H9 (cell line): ENCODE results near the gene FLT1. TPM values are rescaled to one million over a fixed set of nuclear protein-coding genes. Genes with fewer than 3 reads are reported as not detected.

Experiments used
- DNase-seq: peaks from one replicate; pipeline ENCODE4 v3.0.0-alpha.2; 2017
- H2AFZ ChIP-seq: one replicate; pipeline ENCODE4 v1.6.1; 2013; ENCODE audit warnings: mild to moderate bottlenecking, low read length, control low read depth, moderate library complexity
- H2AK5ac ChIP-seq: 2 replicates; pipeline ENCODE4 v1.6.1; 2013; ENCODE audit warnings: low read length, control low read depth, mixed read lengths; ENCODE audit not compliant: insufficient read length
- H2BK120ac ChIP-seq: one replicate; pipeline ENCODE4 v1.6.1; 2013; ENCODE audit warnings: low read depth, mild to moderate bottlenecking, low read length, control low read depth, inconsistent platforms; ENCODE audit not compliant: poor library complexity, severe bottlenecking
- H2BK12ac ChIP-seq: 2 replicates; pipeline ENCODE4 v1.6.1; 2013; ENCODE audit warnings: low read length, control low read depth, mixed read lengths, low read depth; ENCODE audit not compliant: insufficient read length
- H2BK15ac ChIP-seq: 2 replicates; pipeline ENCODE4 v1.6.1; 2013; ENCODE audit warnings: low read depth, low read length, control low read depth
- H2BK20ac ChIP-seq: one replicate; pipeline ENCODE4 v1.6.1; 2013; ENCODE audit warnings: low read depth, mild to moderate bottlenecking, low read length, control low read depth, inconsistent platforms; ENCODE audit not compliant: poor library complexity, severe bottlenecking
- H2BK5ac ChIP-seq: 2 replicates; pipeline ENCODE4 v1.6.1; 2013; ENCODE audit warnings: low read length, control low read depth, mixed read lengths; ENCODE audit not compliant: insufficient read length
- H3K14ac ChIP-seq: 2 replicates; pipeline ENCODE4 v1.6.1; 2013; ENCODE audit warnings: low read length, control low read depth; ENCODE audit not compliant: insufficient read depth
- H3K18ac ChIP-seq: 2 replicates; pipeline ENCODE4 v1.6.1; 2013; ENCODE audit warnings: low read depth, mild to moderate bottlenecking, mixed read lengths, low read length, control low read depth; ENCODE audit not compliant: insufficient read length
- H3K23ac ChIP-seq: 2 replicates; pipeline ENCODE4 v1.6.1; 2013; ENCODE audit warnings: low read length, control low read depth, mixed read lengths, low read depth; ENCODE audit not compliant: insufficient read length
- H3K23me2 ChIP-seq: 2 replicates; pipeline ENCODE4 v1.6.1; 2013; ENCODE audit warnings: low read depth, mild to moderate bottlenecking, mixed read lengths, low read length, control low read depth; ENCODE audit not compliant: insufficient read length, poor library complexity, severe bottlenecking
- H3K27ac ChIP-seq: 2 replicates; pipeline ENCODE4 v1.5.1; 2013; ENCODE audit warnings: low read length, control low read depth, mixed read lengths, low read depth; ENCODE audit not compliant: insufficient read length
- H3K27me3 ChIP-seq: 2 replicates; pipeline ENCODE4 v1.6.1; 2013; ENCODE audit warnings: low read length, control low read depth, inconsistent platforms; ENCODE audit not compliant: insufficient read depth
- H3K4ac ChIP-seq: 2 replicates; pipeline ENCODE4 v1.6.1; 2013; ENCODE audit warnings: low read depth, mild to moderate bottlenecking, control low read depth, inconsistent platforms, low read length, moderate library complexity
- H3K4me1 ChIP-seq: 2 replicates; pipeline ENCODE4 v1.6.1; 2013; ENCODE audit warnings: low read length, control low read depth, inconsistent platforms; ENCODE audit not compliant: insufficient read depth
- H3K4me2 ChIP-seq: 2 replicates; pipeline ENCODE4 v1.6.1; 2013; ENCODE audit warnings: low read length, control low read depth, mixed read lengths; ENCODE audit not compliant: insufficient read length, insufficient read depth
- H3K56ac ChIP-seq: 2 replicates; pipeline ENCODE4 v1.6.1; 2013; ENCODE audit warnings: low read depth, mild to moderate bottlenecking, mixed read lengths, low read length, control low read depth; ENCODE audit not compliant: insufficient read length
- H3K79me1 ChIP-seq: 2 replicates; pipeline ENCODE4 v1.6.1; 2013; ENCODE audit warnings: low read depth, mild to moderate bottlenecking, moderate library complexity, low read length, control low read depth, inconsistent platforms; ENCODE audit not compliant: insufficient read depth, poor library complexity, severe bottlenecking
- H3K79me2 ChIP-seq: 2 replicates; pipeline ENCODE4 v1.6.1; 2013; ENCODE audit warnings: low read length, control low read depth, inconsistent platforms; ENCODE audit not compliant: insufficient read depth
- H3K9ac ChIP-seq: 2 replicates; pipeline ENCODE4 v1.6.1; 2013; ENCODE audit warnings: low read length, control low read depth, mixed read lengths; ENCODE audit not compliant: insufficient read length; ENCODE audit errors: extremely low read depth
- H3K9me3 ChIP-seq: one replicate; pipeline ENCODE4 v1.6.1; 2013; ENCODE audit warnings: low read depth, low read length, inconsistent platforms; ENCODE audit not compliant: control insufficient read depth
- H3T11ph ChIP-seq: one replicate; pipeline ENCODE4 v1.6.1; 2013; ENCODE audit warnings: mild to moderate bottlenecking, low read length, control low read depth, inconsistent platforms
- H4K20me1 ChIP-seq: one replicate; pipeline ENCODE4 v1.6.1; 2013; ENCODE audit not compliant: control insufficient read depth, insufficient read length, insufficient read depth
- H4K5ac ChIP-seq: 2 replicates; pipeline ENCODE4 v1.6.1; 2013; ENCODE audit warnings: low read depth, mild to moderate bottlenecking, mixed read lengths, low read length, control low read depth; ENCODE audit not compliant: insufficient read length
- H4K8ac ChIP-seq: replicated peaks from 2 replicates; pipeline ENCODE4 v1.6.1; 2013; ENCODE audit warnings: low read length, control low read depth, mixed read lengths, low read depth; ENCODE audit not compliant: insufficient read length
- H4K91ac ChIP-seq: 2 replicates; pipeline ENCODE4 v1.6.1; 2013; ENCODE audit warnings: low read depth, mild to moderate bottlenecking, moderate library complexity, mixed read lengths, low read length, control low read depth; ENCODE audit not compliant: insufficient read length
- H3K27ac Mint-ChIP-seq, 3 experiments: 2 replicates in 2 of 3; 3 replicates in 1 of 3; pipeline ENCODE4 v1.8.0; 2020 to 2021; ENCODE audit warnings: mixed read lengths in 3 of 3, mild to moderate bottlenecking in 1 of 3, moderate library complexity in 1 of 3
- H3K27me3 Mint-ChIP-seq: 2 replicates; pipeline ENCODE4 v1.8.0; 2021; ENCODE audit warnings: low read depth, mild to moderate bottlenecking, moderate library complexity, mixed read lengths
- H3K36me3 Mint-ChIP-seq, 3 experiments: 2 replicates in 2 of 3; 3 replicates in 1 of 3; pipeline ENCODE4 v1.8.0; 2020 to 2021; ENCODE audit warnings: low read depth in 3 of 3, mixed read lengths in 3 of 3; ENCODE audit not compliant: insufficient read depth in 1 of 3
- H3K4me1 Mint-ChIP-seq, 2 experiments: 2 replicates each; pipeline ENCODE4 v1.8.0; 2020; ENCODE audit warnings: mixed read lengths in 2 of 2
- H3K4me3 Mint-ChIP-seq, 2 experiments: 2 replicates in 1 of 2; 3 replicates in 1 of 2; pipeline ENCODE4 v1.8.0; 2020 to 2021; ENCODE audit warnings: mild to moderate bottlenecking in 2 of 2, mixed read lengths in 2 of 2, moderate library complexity in 1 of 2
- H3K9me3 Mint-ChIP-seq, 2 experiments: 2 replicates in 1 of 2; 3 replicates in 1 of 2; pipeline ENCODE4 v1.8.0; 2020; ENCODE audit warnings: mild to moderate bottlenecking in 2 of 2, mixed read lengths in 2 of 2, moderate library complexity in 1 of 2
- WGBS: extraction: QIAGEN DNeasy Blood & Tissue Kit; methylation state at CpG from one replicate; pipeline ENCODE4 v1.1.7; 2013; ENCODE audit warnings: missing lambda C conversion rate, low lambda C conversion rate, mixed read lengths; ENCODE audit not compliant: insufficient read length; ENCODE audit errors: extremely low coverage; 5-methylcytosine and 5-hydroxymethylcytosine counted together
- total RNA-seq: library from RNA; stranded (reverse); gene quantifications from 2 replicates; pipeline ENCODE4 v1.2.1, GENCODE V29; 2021
- TF ChIP-seq, protein P1 (sequence below): fragments of 200-600 bp; sonication (generic); conservative IDR thresholded peaks from 3 replicates; pipeline ENCODE4 v1.8.0; 2021; ENCODE audit warnings: antibody characterized with exemption, mild to moderate bottlenecking

FLT1 gene
- total RNA-seq, 1 experiment from 2014 or later = 84.1 TPM

- DNase-seq = no peak
- Histone ChIP-seq H2BK12ac (no peak overlapping the region), H3K9ac (no peak overlapping the region), H2BK20ac (no peak overlapping the region), H4K91ac (no peak overlapping the region), H3K27me3 (no peaks in the 10 kb centered on the region; the same call in 1 of the 2 replicates), H3K56ac (no peak overlapping the region), H3K4ac (no peak overlapping the region), H3K14ac (no peak overlapping the region), H3K23me2 (peaks cover 17% of the 10 kb centered on the region), H3K79me2 (no peaks in the 10 kb centered on the region), H2BK15ac (no peak overlapping the region), H3K4me2 (no peak overlapping the region), H4K20me1 (no peaks in the 10 kb centered on the region), H3K18ac (no peak overlapping the region), H4K5ac (no peak overlapping the region), H2AFZ (no peak overlapping the region), H3K23ac (no peak overlapping the region), H2BK120ac (no peak overlapping the region), H2BK5ac (no peak overlapping the region), H3T11ph (no peak overlapping the region), H3K27ac (no peak overlapping the region), H3K79me1 (no peaks in the 10 kb centered on the region), H3K9me3 (no peaks in the 10 kb centered on the region), H4K8ac (no peak overlapping the region), H2AK5ac (no peak overlapping the region), H3K4me1 (peaks cover 8% of the 10 kb centered on the region; the same call in 1 of the 2 replicates)
- Mint-ChIP-seq H3K27ac (no peak overlapping the region), H3K27me3 (peaks cover 28% of the 10 kb centered on the region), H3K4me3 (peak overlapping the region in 1 of 2 experiments; percentile 47; a peak in 1 of 5 replicates), H3K9me3 (peaks cover 3 to 20% of the 10 kb centered on the region in 2 experiments; a peak in 4 of 5 replicates), H3K36me3 (peaks cover 0 to 10% (median 6%) of the 10 kb centered on the region in 3 experiments; a peak in 4 of 7 replicates), H3K4me1 (peaks cover 6 to 14% of the 10 kb centered on the region in 2 experiments)
- TF ChIP-seq, protein P1, sequence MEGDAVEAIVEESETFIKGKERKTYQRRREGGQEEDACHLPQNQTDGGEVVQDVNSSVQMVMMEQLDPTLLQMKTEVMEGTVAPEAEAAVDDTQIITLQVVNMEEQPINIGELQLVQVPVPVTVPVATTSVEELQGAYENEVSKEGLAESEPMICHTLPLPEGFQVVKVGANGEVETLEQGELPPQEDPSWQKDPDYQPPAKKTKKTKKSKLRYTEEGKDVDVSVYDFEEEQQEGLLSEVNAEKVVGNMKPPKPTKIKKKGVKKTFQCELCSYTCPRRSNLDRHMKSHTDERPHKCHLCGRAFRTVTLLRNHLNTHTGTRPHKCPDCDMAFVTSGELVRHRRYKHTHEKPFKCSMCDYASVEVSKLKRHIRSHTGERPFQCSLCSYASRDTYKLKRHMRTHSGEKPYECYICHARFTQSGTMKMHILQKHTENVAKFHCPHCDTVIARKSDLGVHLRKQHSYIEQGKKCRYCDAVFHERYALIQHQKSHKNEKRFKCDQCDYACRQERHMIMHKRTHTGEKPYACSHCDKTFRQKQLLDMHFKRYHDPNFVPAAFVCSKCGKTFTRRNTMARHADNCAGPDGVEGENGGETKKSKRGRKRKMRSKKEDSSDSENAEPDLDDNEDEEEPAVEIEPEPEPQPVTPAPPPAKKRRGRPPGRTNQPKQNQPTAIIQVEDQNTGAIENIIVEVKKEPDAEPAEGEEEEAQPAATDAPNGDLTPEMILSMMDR = no peak
- no CpG with 5 or more reads among the region's 5 CpGs for WGBS
These were observed 39.3 kb upstream of the FLT1 start for GRCh38 chr13:28534210-28534609.
